HepG2 (cell line): ENCODE results near the gene KHNYN. TPM values are rescaled to one million over a fixed set of nuclear protein-coding genes. Genes with fewer than 3 reads are reported as not detected.

Source experiments
- FOXA1 ChIP-seq, 2 experiments: fragments of 450-650 bp in 1 of 2; sonication (generic) in 1 of 2; formaldehyde crosslinking in 1 of 2; IDR thresholded peaks; 2 replicates each; pipeline versions ENCODE4 v1.4.0 to v1.6.1; 2016 to 2020; ENCODE audit warnings: missing genetic modification reagents in 1 of 2
- GATAD1 ChIP-seq: IDR thresholded peaks from 2 replicates; pipeline ENCODE4 v1.6.1; 2016; ENCODE audit warnings: missing genetic modification reagents, missing compliant biosample characterization
- HCFC1 ChIP-seq: fragments of 150-350 bp; IDR thresholded peaks from 2 replicates; pipeline ENCODE4 v1.6.1; 2014; ENCODE audit warnings: low read depth, low read length
- HNRNPLL ChIP-seq: fragments of 200-400 bp; formaldehyde crosslinking; IDR thresholded peaks from 2 replicates; pipeline ENCODE4 v1.6.1; 2017; ENCODE audit warnings: mild to moderate bottlenecking, low read depth, low read length; ENCODE audit not compliant: poor library complexity, severe bottlenecking
- IKZF1 ChIP-seq: fragments of 450-650 bp; IDR thresholded peaks from 2 replicates; pipeline ENCODE4 v1.7.1; 2016
- KDM5A ChIP-seq: fragments of 200-600 bp; sonication (generic); IDR thresholded peaks from 2 replicates; pipeline ENCODE4 v1.7.0; 2018; ENCODE audit warnings: antibody characterized with exemption, mild to moderate bottlenecking, low read length, borderline replicate concordance
- NR3C1 ChIP-seq: sonication (generic); formaldehyde crosslinking; IDR thresholded peaks from 2 replicates; pipeline ENCODE4 v1.4.0; 2020; ENCODE audit warnings: missing genetic modification reagents
- RFX1 ChIP-seq: fragments of 450-650 bp; IDR thresholded peaks from 2 replicates; pipeline ENCODE4 v1.6.1; 2017
- SAFB2 ChIP-seq: sonication (generic); formaldehyde crosslinking; IDR thresholded peaks from 2 replicates; pipeline ENCODE4 v1.5.1; 2020; ENCODE audit warnings: missing genetic modification reagents, low read depth, mild to moderate bottlenecking, borderline replicate concordance
- SP140L ChIP-seq: sonication (generic); formaldehyde crosslinking; IDR thresholded peaks from 2 replicates; pipeline ENCODE4 v1.4.0; 2020; ENCODE audit warnings: missing genetic modification reagents, borderline replicate concordance
- ZBED4 ChIP-seq: sonication (generic); formaldehyde crosslinking; IDR thresholded peaks from 2 replicates; pipeline ENCODE4 v1.4.0; 2020; ENCODE audit warnings: missing genetic modification reagents, borderline replicate concordance
- ZBTB7A ChIP-seq: sonication (generic); formaldehyde crosslinking; IDR thresholded peaks from 2 replicates; pipeline ENCODE4 v1.8.0; 2022; ENCODE audit warnings: mild to moderate bottlenecking, missing genetic modification reagents
- ZNF589 ChIP-seq: sonication (generic); formaldehyde crosslinking; conservative IDR thresholded peaks from 2 replicates; pipeline ENCODE4 v1.8.0; 2022; ENCODE audit warnings: mild to moderate bottlenecking, moderate library complexity, missing genetic modification reagents
- polyA plus RNA-seq, 8 experiments: library from polyadenylated mRNA; depleted of rRNA in 3 of 8; stranded (reverse) in 7 of 8; unstranded in 1 of 8; fragments of >200 nt; fragmentation: Illumina TruSeq in 4 of 8; extraction: Trizol in 4 of 8; gene quantifications; 2 replicates each; pipeline versions ENCODE4 v1.2.1 to v1.2.3, GENCODE V29; 2011 to 2016; ENCODE audit warnings: low read depth in 4 of 8, missing spikeins in 1 of 8, mixed read lengths in 1 of 8; ENCODE audit not compliant: insufficient read depth in 1 of 8
- total RNA-seq, 5 experiments: library from RNA; depleted of rRNA; stranded (reverse); fragments of >200 nt; fragmentation: Illumina TruSeq; extraction: Trizol; gene quantifications; 2 replicates each; pipeline ENCODE4 v1.2.3, GENCODE V29; 2016; ENCODE audit warnings: low read depth in 1 of 5
- TF ChIP-seq, protein P1 (sequence below): sonication (generic); formaldehyde crosslinking; IDR thresholded peaks from 2 replicates; pipeline ENCODE4 v1.5.0; 2020; ENCODE audit warnings: missing genetic modification reagents
- TF ChIP-seq, protein P2 (sequence below): sonication (generic); formaldehyde crosslinking; IDR thresholded peaks from 2 replicates; pipeline ENCODE4 v1.4.0; 2020; ENCODE audit warnings: missing genetic modification reagents
- TF ChIP-seq, protein P3 (sequence below): IDR thresholded peaks from 2 replicates; pipeline ENCODE4 v1.6.1; 2016; ENCODE audit warnings: missing genetic modification reagents, missing compliant biosample characterization
- TF ChIP-seq, protein P4 (sequence below): sonication (generic); formaldehyde crosslinking; conservative IDR thresholded peaks from 2 replicates; pipeline ENCODE4 v1.4.0; 2020; ENCODE audit warnings: missing genetic modification reagents

Gene KHNYN
- total and polyA plus RNA-seq, 2 of the 13 experiments (the other 11 are each of a cell fraction or from before 2014, with no cell fraction given) = 52.8 to 75.7 TPM

DNA sequence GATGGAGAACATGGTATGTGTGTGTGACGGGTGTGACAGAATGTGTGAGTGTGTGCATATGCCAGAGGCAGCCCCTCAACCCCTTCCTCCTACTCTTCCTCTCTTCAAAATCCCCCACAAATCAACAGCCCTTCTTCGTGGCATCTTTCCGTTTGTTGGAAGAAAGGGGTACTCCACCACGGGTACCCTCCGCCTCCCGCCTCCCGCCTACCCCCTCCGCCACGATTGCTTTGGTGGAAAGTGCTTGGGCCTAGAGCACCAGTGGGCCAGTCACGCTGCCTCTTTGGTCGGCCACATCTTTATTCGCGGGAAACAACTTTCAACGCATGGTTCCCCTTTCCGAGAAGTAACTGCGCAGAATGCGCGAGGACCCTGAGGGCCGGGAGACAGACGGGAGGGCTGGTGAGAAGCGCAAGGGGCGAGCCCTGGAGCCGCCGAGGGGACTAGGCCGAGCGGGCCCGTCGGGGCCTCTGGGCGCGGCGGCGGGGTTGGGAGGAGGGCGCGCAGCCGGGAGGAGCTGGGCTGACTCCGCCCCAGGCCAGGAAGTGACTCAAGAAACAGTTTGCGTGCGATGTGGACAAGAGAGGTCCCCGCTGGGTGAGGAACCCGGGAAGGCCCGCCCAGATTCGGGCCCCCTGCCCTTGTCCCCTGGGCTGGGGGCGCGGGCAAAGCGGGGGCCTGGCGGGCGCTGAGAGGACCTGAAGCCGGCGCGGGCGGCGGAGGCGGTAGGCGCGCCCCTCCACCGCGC lies at the start of gene KHNYN, which contains the start of gene CBLN3 (continued):
- TF ChIP-seq, protein P1, sequence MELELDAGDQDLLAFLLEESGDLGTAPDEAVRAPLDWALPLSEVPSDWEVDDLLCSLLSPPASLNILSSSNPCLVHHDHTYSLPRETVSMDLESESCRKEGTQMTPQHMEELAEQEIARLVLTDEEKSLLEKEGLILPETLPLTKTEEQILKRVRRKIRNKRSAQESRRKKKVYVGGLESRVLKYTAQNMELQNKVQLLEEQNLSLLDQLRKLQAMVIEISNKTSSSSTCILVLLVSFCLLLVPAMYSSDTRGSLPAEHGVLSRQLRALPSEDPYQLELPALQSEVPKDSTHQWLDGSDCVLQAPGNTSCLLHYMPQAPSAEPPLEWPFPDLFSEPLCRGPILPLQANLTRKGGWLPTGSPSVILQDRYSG (CRISPR knock-in tag) = no peak
- no peak for TF ChIP-seq IKZF1
- TF ChIP-seq FOXA1 (IDR thresholded peaks at IDR 0.05) = no peak
- peak; percentile 79 for TF ChIP-seq FOXA1 (CRISPR knock-in tag; IDR thresholded peaks at IDR 0.05)
- peak; percentile 19; the same call in 1 of the 2 replicates for TF ChIP-seq KDM5A
- peak; percentile 93 for TF ChIP-seq HNRNPLL
- TF ChIP-seq SAFB2 (CRISPR knock-in tag) = peak; percentile 93
- TF ChIP-seq ZNF589 (CRISPR knock-in tag) = no peak
- TF ChIP-seq RFX1 = no peak; the same call in 1 of the 2 replicates
- TF ChIP-seq, protein P2, sequence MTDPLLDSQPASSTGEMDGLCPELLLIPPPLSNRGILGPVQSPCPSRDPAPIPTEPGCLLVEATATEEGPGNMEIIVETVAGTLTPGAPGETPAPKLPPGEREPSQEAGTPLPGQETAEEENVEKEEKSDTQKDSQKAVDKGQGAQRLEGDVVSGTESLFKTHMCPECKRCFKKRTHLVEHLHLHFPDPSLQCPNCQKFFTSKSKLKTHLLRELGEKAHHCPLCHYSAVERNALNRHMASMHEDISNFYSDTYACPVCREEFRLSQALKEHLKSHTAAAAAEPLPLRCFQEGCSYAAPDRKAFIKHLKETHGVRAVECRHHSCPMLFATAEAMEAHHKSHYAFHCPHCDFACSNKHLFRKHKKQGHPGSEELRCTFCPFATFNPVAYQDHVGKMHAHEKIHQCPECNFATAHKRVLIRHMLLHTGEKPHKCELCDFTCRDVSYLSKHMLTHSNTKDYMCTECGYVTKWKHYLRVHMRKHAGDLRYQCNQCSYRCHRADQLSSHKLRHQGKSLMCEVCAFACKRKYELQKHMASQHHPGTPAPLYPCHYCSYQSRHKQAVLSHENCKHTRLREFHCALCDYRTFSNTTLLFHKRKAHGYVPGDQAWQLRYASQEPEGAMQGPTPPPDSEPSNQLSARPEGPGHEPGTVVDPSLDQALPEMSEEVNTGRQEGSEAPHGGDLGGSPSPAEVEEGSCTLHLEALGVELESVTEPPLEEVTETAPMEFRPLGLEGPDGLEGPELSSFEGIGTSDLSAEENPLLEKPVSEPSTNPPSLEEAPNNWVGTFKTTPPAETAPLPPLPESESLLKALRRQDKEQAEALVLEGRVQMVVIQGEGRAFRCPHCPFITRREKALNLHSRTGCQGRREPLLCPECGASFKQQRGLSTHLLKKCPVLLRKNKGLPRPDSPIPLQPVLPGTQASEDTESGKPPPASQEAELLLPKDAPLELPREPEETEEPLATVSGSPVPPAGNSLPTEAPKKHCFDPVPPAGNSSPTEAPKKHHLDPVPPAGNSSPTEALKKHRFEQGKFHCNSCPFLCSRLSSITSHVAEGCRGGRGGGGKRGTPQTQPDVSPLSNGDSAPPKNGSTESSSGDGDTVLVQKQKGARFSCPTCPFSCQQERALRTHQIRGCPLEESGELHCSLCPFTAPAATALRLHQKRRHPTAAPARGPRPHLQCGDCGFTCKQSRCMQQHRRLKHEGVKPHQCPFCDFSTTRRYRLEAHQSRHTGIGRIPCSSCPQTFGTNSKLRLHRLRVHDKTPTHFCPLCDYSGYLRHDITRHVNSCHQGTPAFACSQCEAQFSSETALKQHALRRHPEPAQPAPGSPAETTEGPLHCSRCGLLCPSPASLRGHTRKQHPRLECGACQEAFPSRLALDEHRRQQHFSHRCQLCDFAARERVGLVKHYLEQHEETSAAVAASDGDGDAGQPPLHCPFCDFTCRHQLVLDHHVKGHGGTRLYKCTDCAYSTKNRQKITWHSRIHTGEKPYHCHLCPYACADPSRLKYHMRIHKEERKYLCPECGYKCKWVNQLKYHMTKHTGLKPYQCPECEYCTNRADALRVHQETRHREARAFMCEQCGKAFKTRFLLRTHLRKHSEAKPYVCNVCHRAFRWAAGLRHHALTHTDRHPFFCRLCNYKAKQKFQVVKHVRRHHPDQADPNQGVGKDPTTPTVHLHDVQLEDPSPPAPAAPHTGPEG (CRISPR knock-in tag) = peak; percentile 41; the same call in 1 of the 2 replicates
- TF ChIP-seq ZBED4 (CRISPR knock-in tag) = peak; percentile 97
- TF ChIP-seq SP140L = peak; percentile 37; the same call in 1 of the 2 replicates
- TF ChIP-seq HCFC1 = no peak; the same call in 1 of the 2 replicates
- TF ChIP-seq, protein P3, sequence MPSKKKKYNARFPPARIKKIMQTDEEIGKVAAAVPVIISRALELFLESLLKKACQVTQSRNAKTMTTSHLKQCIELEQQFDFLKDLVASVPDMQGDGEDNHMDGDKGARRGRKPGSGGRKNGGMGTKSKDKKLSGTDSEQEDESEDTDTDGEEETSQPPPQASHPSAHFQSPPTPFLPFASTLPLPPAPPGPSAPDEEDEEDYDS (CRISPR knock-in tag) = peak; percentile 88
- TF ChIP-seq ZBTB7A (CRISPR knock-in tag) = no peak
- peak; percentile 93; the same call in 1 of the 2 replicates for TF ChIP-seq NR3C1 (CRISPR knock-in tag)
- peak; percentile 79 for TF ChIP-seq GATAD1 (CRISPR knock-in tag)
- TF ChIP-seq, protein P4, sequence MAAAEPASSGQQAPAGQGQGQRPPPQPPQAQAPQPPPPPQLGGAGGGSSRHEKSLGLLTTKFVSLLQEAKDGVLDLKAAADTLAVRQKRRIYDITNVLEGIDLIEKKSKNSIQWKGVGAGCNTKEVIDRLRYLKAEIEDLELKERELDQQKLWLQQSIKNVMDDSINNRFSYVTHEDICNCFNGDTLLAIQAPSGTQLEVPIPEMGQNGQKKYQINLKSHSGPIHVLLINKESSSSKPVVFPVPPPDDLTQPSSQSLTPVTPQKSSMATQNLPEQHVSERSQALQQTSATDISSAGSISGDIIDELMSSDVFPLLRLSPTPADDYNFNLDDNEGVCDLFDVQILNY (CRISPR knock-in tag) = peak; percentile 90
